GM15510 (cell line): ENCODE measurements around the gene SUSD3.

ENCODE experiments used
- POLR2A ChIP-seq: IDR thresholded peaks from 3 replicates; pipeline ENCODE4 v1.6.1; 2011; ENCODE audit warnings: borderline replicate concordance; ENCODE audit not compliant: insufficient read length; ENCODE audit errors: extremely low read depth

The SUSD3 gene

DNA sequence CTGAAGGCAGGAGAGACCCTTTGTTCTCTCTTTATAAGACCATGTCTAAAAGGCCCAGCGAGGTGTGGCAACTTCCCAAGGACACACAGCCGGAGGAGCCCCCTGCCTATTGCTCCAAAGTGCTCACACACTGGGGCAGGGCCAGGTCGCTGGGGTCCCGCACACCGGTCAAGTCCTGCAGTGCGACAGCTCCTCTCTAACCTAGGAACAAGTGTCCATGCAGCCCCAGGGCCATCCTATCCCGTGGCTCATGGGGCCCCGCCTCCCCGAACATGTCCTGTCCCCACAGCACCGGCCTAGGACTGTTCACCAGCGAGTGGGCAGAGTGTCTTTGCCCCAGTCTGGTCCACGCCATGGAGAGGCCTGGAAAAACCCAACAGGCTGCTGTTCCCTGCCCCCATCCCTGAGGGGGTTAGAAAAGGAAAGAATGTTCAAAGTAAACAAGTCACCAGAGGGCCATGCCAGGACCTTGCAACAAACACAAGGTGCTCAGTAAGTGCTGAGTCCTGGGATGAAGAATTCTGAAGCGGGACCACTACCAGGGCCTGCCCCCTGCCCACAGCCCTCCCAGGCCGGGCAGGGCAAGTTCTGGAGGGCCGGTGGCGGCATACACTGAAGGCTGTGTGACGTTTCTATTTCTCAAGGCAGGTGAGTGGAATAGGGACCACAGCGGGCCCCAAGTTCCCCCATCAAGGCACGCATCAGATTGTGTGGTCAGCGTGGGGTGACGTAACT is 74.6 kb downstream of the SUSD3 start:
- TF ChIP-seq POLR2A, result no peak

- TF ChIP-seq POLR2A, result no peak
Observed at GRCh38 chr9:93133681-93134014, 75.1 kb downstream of the SUSD3 start.

- peak; percentile 63 for TF ChIP-seq POLR2A
Observed at GRCh38 chr9:93134015-93134739, 75.7 kb downstream of the SUSD3 start, which contains the start of gene NINJ1. NINJ1 (minus strand) TSS chr9:93134251; CDS start chr9:93134217, 34 bp downstream.
